Transverse colon (tissue), 3 donors: ENCODE results near the gene GAGE2A.
"Not testable (repeated sequence)": the region's sequence is repeated elsewhere in the genome, so short reads cannot be mapped to it uniquely, and the experiment has no call there.

Experiments
- EP300 ChIP-seq: sonication (generic); formaldehyde crosslinking; IDR thresholded peaks from one replicate; pipeline ENCODE4 v1.6.1; 2017; ENCODE audit warnings: antibody characterized with exemption, low read depth
- POLR2A ChIP-seq: fragments of 450-650 bp; IDR thresholded peaks from one replicate; pipeline ENCODE4 v1.6.1; 2016; ENCODE audit warnings: antibody characterized with exemption, mild to moderate bottlenecking, moderate library complexity
- TF ChIP-seq, protein P1 (sequence below), 5 experiments: fragments of 200-600 bp in 3 of 5; fragments of 450-650 bp in 2 of 5; sonication (generic) in 3 of 5; IDR thresholded peaks; 1 replicate in 2 of 5; 2 replicates in 3 of 5; pipeline ENCODE4 v1.5.1; 2016 to 2017; ENCODE audit warnings: antibody characterized with exemption in 5 of 5, inconsistent platforms in 3 of 5, mild to moderate bottlenecking in 2 of 5, moderate library complexity in 1 of 5

- TF ChIP-seq EP300, POLR2A: not testable (repeated sequence)
- TF ChIP-seq, protein P1, sequence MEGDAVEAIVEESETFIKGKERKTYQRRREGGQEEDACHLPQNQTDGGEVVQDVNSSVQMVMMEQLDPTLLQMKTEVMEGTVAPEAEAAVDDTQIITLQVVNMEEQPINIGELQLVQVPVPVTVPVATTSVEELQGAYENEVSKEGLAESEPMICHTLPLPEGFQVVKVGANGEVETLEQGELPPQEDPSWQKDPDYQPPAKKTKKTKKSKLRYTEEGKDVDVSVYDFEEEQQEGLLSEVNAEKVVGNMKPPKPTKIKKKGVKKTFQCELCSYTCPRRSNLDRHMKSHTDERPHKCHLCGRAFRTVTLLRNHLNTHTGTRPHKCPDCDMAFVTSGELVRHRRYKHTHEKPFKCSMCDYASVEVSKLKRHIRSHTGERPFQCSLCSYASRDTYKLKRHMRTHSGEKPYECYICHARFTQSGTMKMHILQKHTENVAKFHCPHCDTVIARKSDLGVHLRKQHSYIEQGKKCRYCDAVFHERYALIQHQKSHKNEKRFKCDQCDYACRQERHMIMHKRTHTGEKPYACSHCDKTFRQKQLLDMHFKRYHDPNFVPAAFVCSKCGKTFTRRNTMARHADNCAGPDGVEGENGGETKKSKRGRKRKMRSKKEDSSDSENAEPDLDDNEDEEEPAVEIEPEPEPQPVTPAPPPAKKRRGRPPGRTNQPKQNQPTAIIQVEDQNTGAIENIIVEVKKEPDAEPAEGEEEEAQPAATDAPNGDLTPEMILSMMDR (IDR thresholded peaks at IDR 0.05): not testable (repeated sequence)
Measured at GRCh38 chrX:49541433-49541832, 47.9 kb upstream of the GAGE2A start, which contains the start of gene GAGE12D.
